Mucosa of descending colon (tissue), 3 donors: ENCODE results near the gene SLC37A4. TPM values are rescaled to one million over a fixed set of nuclear protein-coding genes. Genes with fewer than 3 reads are reported as not detected.
"Not testable (repeated sequence)": the region's sequence is repeated elsewhere in the genome, so short reads cannot be mapped to it uniquely, and the experiment has no call there.

Source experiments
- ATAC-seq: fragments of 200-7000 bp; cut with Tn5 transposase; one replicate; pipeline ENCODE4 v1.9.1; 2020; ENCODE audit warnings: mild to moderate bottlenecking, moderate library complexity
- DNase-seq, 3 donors: peaks; one replicate each; pipeline ENCODE4 v3.0.0-alpha.2; 2020
- H3K36me3 ChIP-seq: fragments of 200-600 bp; one replicate; pipeline ENCODE4 v1.8.0; 2021; ENCODE audit warnings: low read depth, mild to moderate bottlenecking
- H3K4me1 ChIP-seq: fragments of 200-600 bp; one replicate; pipeline ENCODE4 v1.8.0; 2021; ENCODE audit warnings: low read depth, mild to moderate bottlenecking
- H3K4me3 ChIP-seq: fragments of 200-600 bp; one replicate; pipeline ENCODE4 v1.8.0; 2021; ENCODE audit warnings: mild to moderate bottlenecking
- H3K9me3 ChIP-seq: fragments of 200-600 bp; one replicate; pipeline ENCODE4 v1.8.0; 2021; ENCODE audit warnings: mild to moderate bottlenecking
- intact Hi-C, 2 donors: fragments of 100-400 bp; cut with DNase I in 1 of 2; cut with micrococcal nuclease in 1 of 2; formaldehyde crosslinking; loops; one replicate each; pipeline versions ENCODE4 v1.11.0 to v1.11.1; 2022; cut with DNase I, micrococcal nuclease
- total RNA-seq, 3 donors: library from RNA; stranded (reverse); fragmentation: NEBNext Ultra II Directional in 2 of 3; extraction: Animal tissue kit (Norgen Biotek cat#: 25700) in 2 of 3; gene quantifications; one replicate each; pipeline versions ENCODE4 v1.2.1 to v1.2.4, GENCODE V29; 2021 to 2023
- TF ChIP-seq, protein P1 (sequence below): fragments of 200-600 bp; IDR thresholded peaks from one replicate; pipeline ENCODE4 v1.8.0; 2022; ENCODE audit warnings: antibody characterized with exemption, mild to moderate bottlenecking
- donor health status: DM: no; HTN: no; CAD: no; lungs with moderate emphysema.
- donor health status: DM: no; HTN: no; CAD: no.
- donor health status: DM: no; HTN: yes; CAD: no.

SLC37A4 gene
- total RNA-seq, 3 donors from 2014 or later: 23.3 to 70.8 (median 57.0) TPM

DNA sequence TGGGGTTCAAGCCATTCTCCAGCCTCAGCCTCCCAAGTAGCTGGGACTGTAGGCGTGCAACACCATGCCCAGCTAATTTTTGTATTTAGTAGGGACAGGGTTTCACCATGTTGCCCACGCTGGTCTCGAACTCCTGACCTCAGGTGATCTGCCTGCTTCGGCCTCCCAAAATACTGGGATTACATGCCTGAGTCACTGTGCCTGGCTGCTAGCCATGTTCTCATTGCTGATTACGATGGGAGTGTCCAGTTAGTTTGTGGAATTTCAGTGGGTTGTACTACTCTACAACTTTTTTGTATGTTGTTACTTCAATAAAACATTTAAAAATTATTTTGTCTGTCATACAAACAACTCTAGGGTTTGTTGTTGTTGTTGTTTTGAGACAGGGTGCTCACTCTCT lies 32.1 kb upstream of the SLC37A4 start:
- peaks cover 14% of the 10 kb centered on the region for H3K4me1 ChIP-seq
- no peak for DNase-seq
- ATAC-seq: no peak
- H3K36me3 ChIP-seq: no peaks in the 10 kb centered on the region
- intact Hi-C loops: no loop called here
- TF ChIP-seq, protein P1, sequence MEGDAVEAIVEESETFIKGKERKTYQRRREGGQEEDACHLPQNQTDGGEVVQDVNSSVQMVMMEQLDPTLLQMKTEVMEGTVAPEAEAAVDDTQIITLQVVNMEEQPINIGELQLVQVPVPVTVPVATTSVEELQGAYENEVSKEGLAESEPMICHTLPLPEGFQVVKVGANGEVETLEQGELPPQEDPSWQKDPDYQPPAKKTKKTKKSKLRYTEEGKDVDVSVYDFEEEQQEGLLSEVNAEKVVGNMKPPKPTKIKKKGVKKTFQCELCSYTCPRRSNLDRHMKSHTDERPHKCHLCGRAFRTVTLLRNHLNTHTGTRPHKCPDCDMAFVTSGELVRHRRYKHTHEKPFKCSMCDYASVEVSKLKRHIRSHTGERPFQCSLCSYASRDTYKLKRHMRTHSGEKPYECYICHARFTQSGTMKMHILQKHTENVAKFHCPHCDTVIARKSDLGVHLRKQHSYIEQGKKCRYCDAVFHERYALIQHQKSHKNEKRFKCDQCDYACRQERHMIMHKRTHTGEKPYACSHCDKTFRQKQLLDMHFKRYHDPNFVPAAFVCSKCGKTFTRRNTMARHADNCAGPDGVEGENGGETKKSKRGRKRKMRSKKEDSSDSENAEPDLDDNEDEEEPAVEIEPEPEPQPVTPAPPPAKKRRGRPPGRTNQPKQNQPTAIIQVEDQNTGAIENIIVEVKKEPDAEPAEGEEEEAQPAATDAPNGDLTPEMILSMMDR: no peak
- H3K4me3 ChIP-seq: no peak overlapping the region
- no peaks in the 10 kb centered on the region for H3K9me3 ChIP-seq

DNA sequence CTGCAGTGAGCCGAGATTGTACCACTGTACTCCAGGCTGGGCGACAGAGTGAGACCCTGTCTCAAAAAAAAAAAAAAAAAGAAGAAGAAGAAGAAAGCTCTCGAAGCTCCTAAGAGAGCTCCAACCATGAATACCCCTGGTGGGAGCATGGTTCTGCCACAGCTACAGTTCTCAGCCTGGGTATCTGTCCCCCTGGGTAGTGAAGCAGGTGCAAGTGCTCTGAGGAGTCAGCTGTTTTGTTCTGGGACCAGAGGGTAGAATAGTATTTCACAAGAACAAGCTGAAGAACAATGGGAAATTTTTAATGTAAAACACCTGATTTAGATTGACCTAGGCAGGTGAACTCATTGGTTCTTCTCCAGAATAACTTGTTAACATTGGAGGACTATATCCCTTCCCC lies 30.6 kb upstream of the SLC37A4 start:
- no peak for ATAC-seq
- TF ChIP-seq, protein P1: no peak

GRCh38 chr11:119059128-119059527 lies 28.5 kb upstream of the SLC37A4 start:
- peaks cover 19% of the 10 kb centered on the region for H3K4me1 ChIP-seq
- H3K36me3 ChIP-seq, intact Hi-C loops, H3K4me3 ChIP-seq, DNase-seq, H3K9me3 ChIP-seq, ATAC-seq: not testable (repeated sequence)

More for the DNA sequence above, 30.6 kb upstream of the SLC37A4 start:
- no peak overlapping the region for H3K4me3 ChIP-seq
- intact Hi-C loops: no loop called here
- H3K9me3 ChIP-seq: no peaks in the 10 kb centered on the region
- no peaks in the 10 kb centered on the region for H3K36me3 ChIP-seq
- no peak for DNase-seq
- H3K4me1 ChIP-seq: peaks cover 10% of the 10 kb centered on the region

DNA sequence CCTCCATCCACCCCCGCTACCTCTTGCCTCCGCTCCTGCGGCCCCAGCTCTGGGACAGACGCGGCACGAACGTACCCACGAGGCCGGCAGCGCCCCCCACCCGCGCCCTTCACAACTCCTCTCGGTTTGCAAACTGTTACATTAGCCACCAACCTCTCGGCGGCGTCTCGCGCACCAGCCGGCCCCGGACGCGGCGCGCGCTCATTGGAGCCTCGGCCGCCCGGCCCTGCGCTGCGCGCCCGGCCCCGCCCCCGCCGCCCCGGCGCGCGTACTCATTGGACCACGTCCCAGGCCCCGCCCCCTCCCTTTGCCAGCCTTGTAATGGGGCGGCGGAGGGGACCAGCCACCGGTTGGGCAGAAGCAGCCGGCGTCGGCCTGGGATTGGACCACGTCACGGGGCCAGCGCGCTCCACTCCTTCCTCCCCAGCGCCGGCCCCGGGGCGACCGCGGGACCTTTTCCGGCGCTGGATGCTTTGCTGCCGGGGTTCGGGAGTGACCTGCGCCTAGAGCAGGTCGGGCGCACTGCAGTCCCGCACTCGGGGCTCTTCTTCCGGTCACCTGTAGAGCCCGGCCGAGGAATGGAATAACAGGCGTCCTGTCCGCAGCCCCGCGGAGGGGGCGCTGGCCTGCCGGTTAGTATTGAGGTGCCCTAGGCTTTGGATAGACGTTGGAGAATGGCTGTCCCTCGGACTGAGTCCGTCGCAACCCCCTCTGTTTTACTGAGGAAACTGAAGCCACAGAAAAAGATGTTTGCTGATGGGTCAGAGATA lies 26.5 kb upstream of the SLC37A4 start, which contains the start of gene HYOU1:
Gene HYOU1, minus strand, starts transcription at position 206 of the 770 bp plus-strand sequence. CDS start 1,045 bp downstream, outside the sequence.
- Histone ChIP-seq H3K4me1 (peaks cover 16% of the 10 kb centered on the region), H3K4me3 (peak within 1 kb of the TSS; percentile 87), H3K36me3 (no peaks in the 10 kb centered on the region), H3K9me3 (no peaks in the 10 kb centered on the region)
- peak; percentile 99 to 100 (median 99) for DNase-seq
- intact Hi-C loops: no loop called here
- peak; percentile 96 for ATAC-seq
- TF ChIP-seq, protein P1: no peak

DNA sequence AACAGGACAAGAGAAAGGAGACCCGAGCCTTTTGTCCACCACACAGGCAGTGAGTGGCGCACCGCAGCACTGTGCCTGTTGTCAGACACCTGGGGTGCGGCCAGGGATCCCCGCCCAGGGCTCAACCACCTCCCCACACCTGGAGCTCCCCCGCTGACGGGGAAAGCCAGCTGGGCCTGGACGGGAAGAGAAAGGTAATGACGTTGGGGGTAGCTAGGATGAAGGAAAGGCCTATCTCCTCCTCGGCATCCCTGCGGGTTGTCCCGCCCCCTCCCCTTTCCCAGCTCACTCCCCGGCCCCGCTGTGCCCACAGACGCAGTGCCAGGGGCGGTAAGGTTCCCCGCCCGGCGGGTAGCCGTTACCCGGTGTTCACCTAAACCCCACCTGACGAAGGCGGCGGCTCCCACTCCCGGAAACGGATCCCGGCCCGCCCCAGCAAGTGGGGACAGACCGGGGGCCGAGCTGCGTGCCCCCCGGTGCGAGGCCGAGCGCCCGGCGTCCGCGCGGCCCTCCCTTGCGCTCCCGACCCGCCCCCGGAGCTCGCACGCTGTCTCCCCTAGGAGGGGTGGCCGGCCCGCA lies 25.8 kb upstream of the SLC37A4 start:
- intact Hi-C loops: no loop called here
- no peaks in the 10 kb centered on the region for H3K36me3 ChIP-seq
- TF ChIP-seq, protein P1: no peak
- H3K4me1 ChIP-seq: peaks cover 16% of the 10 kb centered on the region
- ATAC-seq: peak; percentile 50
- peak; percentile 49 to 79 (median 75) for DNase-seq
- peak overlapping the region; percentile 87 for H3K4me3 ChIP-seq
- no peaks in the 10 kb centered on the region for H3K9me3 ChIP-seq

GRCh38 chr11:119055901-119056300 lies 25.2 kb upstream of the SLC37A4 start:
- ATAC-seq: no peak
- no peaks in the 10 kb centered on the region for H3K9me3 ChIP-seq
- intact Hi-C loops: no loop called here

More at GRCh38 chr11:119055901-119056300, 25.2 kb upstream of the SLC37A4 start:
- no peak overlapping the region for H3K4me3 ChIP-seq
- H3K36me3 ChIP-seq: no peaks in the 10 kb centered on the region
- no peak for DNase-seq
- TF ChIP-seq, protein P1: no peak
- H3K4me1 ChIP-seq: peaks cover 16% of the 10 kb centered on the region
